ENCODE measurements around the gene MAEL. TPM values are rescaled to one million over a fixed set of nuclear protein-coding genes. Genes with fewer than 3 reads are reported as not detected.

The MAEL gene
- total RNA-seq = under 1 TPM in 1 of 4 donors, not detected in 3; 0.37 TPM

DNA sequence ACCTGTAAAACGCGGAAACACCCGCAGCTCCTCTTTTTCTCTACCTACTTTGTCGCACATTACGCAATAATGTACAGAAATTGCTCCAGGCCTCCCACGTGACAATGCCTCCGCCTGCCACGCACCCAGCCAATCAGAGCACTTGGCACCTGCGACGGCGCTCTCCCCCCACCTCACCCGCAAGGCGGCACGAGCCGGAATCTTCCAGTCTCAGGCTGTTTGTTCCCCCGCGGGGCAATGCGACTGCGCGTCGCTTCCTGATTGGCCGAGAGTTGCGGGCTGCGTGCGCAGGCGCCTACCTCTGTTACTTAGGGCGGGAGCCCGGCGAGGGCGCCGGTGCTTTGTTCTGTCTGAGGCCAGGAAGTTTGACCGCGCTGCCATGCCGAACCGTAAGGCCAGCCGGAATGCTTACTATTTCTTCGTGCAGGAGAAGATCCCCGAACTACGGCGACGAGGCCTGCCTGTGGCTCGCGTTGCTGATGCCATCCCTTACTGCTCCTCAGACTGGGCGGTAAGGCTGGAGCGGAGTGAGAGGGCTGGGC lies at the start of gene MAEL:
TSS of gene MAEL (plus strand) at position 307 of the 542 bp plus-strand sequence. CDS start at position 380, 73 bp downstream.
- TF ChIP-seq, protein P1, sequence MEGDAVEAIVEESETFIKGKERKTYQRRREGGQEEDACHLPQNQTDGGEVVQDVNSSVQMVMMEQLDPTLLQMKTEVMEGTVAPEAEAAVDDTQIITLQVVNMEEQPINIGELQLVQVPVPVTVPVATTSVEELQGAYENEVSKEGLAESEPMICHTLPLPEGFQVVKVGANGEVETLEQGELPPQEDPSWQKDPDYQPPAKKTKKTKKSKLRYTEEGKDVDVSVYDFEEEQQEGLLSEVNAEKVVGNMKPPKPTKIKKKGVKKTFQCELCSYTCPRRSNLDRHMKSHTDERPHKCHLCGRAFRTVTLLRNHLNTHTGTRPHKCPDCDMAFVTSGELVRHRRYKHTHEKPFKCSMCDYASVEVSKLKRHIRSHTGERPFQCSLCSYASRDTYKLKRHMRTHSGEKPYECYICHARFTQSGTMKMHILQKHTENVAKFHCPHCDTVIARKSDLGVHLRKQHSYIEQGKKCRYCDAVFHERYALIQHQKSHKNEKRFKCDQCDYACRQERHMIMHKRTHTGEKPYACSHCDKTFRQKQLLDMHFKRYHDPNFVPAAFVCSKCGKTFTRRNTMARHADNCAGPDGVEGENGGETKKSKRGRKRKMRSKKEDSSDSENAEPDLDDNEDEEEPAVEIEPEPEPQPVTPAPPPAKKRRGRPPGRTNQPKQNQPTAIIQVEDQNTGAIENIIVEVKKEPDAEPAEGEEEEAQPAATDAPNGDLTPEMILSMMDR (IDR thresholded peaks at IDR 0.05) = no peak
- no peak for DNase-seq (ENCODE audit: low spot score)
- ATAC-seq (ENCODE audit: low FRiP score) = no peak

DNA sequence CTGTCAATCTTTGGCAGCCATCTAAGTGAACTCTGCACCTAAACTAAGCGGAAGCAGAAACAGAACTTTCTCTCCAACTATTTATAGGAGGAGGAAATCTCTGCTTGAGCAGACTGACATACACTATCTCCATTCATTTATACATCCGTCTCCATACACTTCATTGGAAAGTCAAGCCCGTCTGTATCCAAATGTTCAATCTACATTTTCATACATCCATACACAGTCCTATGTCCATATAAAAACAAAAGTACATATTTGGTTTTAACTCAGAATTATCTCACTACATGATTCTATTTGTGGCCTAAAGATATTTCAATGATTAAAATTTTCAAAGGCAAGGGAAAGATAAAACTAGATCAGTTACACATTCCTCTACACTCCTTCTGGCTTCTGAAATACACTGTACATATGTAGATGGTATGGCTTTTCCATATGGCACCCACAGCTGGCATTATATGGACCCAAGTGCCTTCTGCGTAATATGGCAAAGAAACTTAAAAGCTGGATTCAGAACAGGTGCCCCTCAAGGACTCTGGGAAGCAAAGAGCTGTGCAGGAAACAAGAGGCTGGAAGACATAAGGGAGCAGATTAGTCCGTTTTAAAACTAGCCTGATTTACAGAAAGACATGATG lies 49.2 kb upstream of the MAEL start:
- DNase-seq (ENCODE audit: low spot score) = no peak
- ATAC-seq (ENCODE audit: low FRiP score) = no peak
- TF ChIP-seq, protein P1 (IDR thresholded peaks at IDR 0.05) = no peak

DNA sequence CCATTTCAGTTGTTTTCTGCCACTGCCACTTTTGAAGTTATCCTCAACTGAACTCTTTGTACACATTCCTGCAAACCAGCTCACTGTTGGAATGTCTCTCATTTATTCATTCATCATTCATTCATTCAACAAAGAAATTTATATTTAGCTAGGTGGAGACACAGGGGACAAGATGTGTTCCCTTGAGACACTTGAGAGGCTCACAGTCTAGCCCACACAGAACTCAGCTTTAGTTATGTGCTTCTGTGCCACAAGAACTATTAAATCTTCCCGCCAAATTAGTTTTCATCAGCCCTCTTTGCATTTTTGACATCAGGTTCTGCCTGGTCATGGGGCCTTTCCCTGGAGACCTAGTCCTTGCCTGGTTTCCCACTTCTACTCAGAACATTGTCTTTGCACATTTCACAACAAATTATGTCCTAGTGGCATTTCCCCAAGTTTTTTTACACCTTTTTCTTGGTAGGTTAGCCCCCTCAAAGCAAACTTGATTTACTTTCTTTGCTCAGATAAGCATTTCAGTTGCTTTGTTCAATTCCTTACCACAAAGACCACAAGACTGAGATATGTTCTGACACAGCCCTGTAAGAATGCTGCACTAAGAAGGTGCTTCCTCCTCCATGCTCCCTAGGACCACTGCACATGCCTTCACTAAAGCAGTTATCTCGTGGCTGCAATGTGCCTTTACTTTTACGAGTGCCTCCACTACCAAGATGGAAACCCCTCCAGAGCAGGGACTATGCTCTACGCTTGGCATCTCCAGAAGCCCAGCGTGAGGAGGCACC lies 44.7 kb upstream of the MAEL start:
- no peak for DNase-seq (ENCODE audit: low spot score)
- no peak for ATAC-seq (ENCODE audit: low FRiP score)
- TF ChIP-seq, protein P1 (IDR thresholded peaks at IDR 0.05) = no peak

DNA sequence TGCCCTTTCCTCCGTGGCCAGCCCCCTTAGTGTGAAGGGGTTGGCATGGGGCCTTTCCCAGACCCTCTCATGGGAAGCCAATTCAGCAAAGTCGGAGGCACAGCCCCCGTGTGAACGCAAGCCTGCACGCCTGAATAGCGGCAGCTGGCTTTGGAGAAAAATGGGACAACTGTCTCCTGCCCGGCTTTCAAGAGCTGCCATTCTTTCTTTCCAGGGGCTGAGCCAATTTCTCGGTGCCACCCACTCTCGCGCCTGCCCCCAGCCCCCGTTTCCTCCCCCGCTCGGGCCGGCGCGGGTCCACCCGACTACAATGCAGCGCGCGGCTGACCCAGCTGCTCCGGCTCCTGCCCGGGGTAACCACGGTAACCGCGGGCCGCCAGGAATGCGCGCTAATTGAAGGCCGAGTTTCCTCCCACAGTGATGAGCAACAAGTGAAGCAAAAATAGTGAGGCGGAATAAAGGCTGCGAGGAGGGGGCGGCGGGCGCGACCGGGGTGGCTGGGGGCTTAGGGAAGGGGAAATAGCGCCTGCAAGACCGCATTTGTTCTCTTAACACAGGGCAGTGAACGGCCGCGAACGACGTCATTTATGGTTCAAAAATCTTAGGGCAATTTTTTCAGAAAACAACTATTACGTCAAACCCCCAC lies 41.6 kb upstream of the MAEL start:
- ATAC-seq (ENCODE audit: low FRiP score) (peak; percentile 90), DNase-seq (ENCODE audit: low spot score) (peak; percentile 25)
- TF ChIP-seq, protein P1 (IDR thresholded peaks at IDR 0.05) = no peak

DNA sequence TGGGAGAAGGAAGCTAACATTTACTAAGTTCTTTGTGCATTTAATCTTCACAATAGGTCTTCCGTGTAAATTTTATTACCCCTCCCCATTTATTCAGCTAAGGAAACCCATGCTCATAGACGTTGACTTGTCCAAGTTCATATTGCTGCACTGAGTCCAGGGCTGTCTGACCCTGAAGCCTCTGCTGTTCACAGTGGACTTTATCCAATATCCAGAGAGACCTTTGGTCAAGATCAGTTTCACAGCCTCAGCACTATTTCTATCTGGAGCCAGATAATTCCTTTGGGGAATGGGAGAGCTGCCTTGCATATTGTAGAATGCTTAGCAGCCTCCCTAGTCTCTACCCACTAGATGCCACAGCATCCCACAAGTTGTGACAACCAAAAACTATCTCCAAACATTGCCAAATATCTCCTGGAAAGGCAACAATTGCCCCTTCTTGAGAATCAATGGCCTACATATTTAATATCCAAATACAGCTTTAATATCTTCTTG lies 40.2 kb upstream of the MAEL start:
- ATAC-seq (ENCODE audit: low FRiP score) (no peak), DNase-seq (ENCODE audit: low spot score) (no peak)
- TF ChIP-seq, protein P1 (IDR thresholded peaks at IDR 0.05) = no peak

DNA sequence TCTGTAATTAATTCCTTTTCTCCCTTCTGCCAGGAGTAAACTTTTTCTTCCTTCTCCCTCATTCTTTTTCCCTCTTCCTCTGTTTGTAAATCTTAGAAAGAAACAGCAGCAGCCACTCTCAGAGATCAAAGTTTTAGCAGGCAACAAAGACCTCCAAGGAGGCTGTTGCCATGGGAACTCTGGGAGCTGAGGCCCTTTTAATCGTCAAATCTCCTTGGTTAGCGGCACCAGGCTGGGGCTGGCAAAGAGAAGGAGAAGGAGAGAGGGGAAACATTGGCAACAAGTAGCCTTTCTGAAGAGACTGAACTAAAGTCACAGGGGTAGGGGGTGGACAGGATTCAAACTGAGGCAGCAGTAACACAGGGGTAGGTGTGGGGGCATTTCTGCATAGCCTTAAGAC lies 38.9 kb upstream of the MAEL start:
- TF ChIP-seq, protein P1 (IDR thresholded peaks at IDR 0.05) = no peak
- no peak for ATAC-seq (ENCODE audit: low FRiP score)
- DNase-seq (ENCODE audit: low spot score) = no peak

Measured in omental fat pad (tissue), 4 donors.